GM19372 (cell line): ENCODE data around the gene TRPM2.
"Not testable (repeated sequence)": the region's sequence is repeated elsewhere in the genome, so short reads cannot be mapped to it uniquely, and the experiment has no call there.

ENCODE experiments used
- ATAC-seq: cut with Tn5 transposase; IDR thresholded peaks from one replicate; pipeline ENCODE4 v1.9.1; 2021; ENCODE audit warnings: mild to moderate bottlenecking, low read depth, moderate library complexity; ENCODE audit not compliant: unreplicated experiment

The TRPM2 gene

DNA sequence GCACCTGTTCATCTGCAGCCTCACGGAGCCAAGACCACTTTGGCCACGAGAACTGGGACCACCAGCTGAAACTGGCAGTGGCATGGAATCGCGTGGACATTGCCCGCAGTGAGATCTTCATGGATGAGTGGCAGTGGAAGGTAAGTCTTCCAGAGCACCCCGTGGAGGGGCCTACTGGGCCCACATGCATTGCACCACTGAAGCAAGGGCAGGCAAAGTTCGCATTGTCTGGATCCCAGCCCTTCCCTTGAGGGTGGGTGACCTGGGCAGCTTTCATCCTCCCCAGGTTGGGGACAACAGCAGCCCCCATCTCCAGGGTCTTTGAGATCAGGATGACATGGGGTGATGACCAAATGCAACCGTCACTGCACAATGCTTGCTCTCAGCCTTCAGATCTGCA is 37.5 kb downstream of the TRPM2 start:
- ATAC-seq = no peak

DNA sequence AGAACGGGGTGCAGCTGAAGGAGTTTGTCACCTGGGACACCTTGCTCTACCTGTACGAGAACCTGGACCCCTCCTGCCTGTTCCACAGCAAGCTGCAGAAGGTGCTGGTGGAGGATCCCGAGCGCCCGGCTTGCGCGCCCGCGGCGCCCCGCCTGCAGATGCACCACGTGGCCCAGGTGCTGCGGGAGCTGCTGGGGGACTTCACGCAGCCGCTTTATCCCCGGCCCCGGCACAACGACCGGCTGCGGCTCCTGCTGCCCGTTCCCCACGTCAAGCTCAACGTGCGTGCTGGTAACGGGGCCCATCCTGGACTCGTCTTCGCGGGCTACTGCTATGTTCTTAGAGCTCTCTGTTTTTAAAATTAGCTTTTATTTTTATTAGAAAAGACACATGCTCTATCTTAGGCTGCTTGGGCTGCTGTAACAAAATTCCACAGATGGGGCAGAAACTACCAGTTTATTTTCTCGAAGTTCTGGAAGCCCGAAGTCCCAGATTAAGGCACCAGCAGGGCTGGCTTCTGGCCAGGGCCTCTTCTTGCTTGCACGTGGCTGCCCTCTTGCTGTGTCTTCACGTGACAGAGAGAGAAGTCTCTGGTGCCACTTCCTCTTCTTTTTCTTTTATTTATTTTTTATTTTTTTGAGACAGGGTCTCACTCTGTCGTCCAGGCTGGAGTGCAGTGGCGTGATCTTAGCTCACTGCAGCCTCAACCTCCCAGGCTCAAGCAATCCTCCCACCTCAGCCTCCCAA is 38.1 kb downstream of the TRPM2 start:
- ATAC-seq = no peak

DNA sequence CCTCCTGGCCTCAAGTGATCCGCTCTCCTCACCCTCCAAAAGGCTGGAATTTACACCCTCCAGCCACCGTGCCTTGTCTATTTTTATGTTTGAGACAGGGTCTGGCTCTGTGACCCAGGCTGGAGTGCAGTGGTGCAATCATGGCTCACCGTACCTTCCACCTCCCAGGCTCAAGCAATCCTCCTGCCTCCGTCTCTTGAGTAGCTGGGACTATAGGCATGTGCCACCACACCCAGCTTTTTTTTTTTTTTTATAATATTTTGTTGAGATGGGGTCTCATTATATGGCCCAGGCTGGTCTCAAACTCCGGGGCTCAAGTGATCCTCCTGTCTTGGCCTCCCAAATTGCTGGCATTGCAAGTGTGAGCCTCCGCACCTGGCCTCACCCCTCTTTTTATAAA is 38.8 kb downstream of the TRPM2 start:
- ATAC-seq = no peak

DNA sequence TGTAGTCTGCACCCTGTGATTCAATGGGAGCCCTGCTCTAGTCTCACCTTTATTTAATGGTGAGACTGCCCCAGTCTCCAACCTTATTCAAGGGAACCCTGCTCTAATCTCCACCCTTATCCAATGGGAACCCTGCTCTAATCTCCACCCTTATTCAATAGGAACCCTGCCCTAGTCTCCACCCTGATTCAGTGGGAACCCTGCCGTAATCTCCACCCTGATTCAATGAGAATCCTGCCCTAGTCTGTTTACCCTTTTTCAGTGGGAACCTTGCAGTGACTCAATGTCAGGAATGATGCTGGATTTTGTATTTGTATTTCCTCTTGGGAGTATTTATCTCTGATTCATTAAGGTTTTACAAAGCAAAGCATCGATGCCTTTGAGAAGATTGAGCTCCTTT is 39.5 kb downstream of the TRPM2 start:
- ATAC-seq = no peak

DNA sequence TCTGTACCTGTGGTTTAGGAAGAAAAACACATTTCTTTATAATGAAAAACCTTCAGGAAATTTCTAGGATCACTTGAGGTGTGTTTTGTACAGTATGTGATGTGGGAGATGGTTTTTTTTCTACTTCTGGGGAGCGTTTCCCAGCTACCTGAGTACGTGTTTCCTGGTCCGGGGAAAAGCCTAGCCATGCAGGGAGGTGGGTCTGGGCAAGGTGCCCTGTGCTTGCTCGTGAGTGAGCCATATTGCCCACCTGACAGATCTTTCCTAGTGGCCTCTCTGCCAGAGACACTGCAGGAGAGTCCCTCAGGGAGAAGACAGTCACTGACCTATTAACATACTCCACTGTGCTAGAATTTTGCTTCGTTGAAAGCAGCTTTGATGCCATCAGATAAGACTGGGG is 41.3 kb downstream of the TRPM2 start:
- ATAC-seq = no peak

DNA sequence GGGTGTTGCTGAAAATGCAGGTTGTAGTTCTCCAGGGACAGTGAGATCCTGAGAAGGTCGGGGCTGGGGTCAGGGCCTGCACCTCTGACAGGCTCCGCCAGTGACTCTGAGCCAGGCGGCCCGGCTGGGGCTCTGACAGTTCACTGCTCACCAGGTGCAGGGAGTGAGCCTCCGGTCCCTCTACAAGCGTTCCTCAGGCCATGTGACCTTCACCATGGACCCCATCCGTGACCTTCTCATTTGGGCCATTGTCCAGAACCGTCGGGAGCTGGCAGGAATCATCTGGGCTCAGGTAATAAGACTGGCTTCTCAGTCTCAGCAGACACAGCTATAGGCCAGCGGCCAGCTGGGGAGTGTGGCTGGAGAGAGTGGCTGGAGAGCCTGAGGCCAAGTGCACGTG is 41.8 kb downstream of the TRPM2 start:
- ATAC-seq = no peak

DNA sequence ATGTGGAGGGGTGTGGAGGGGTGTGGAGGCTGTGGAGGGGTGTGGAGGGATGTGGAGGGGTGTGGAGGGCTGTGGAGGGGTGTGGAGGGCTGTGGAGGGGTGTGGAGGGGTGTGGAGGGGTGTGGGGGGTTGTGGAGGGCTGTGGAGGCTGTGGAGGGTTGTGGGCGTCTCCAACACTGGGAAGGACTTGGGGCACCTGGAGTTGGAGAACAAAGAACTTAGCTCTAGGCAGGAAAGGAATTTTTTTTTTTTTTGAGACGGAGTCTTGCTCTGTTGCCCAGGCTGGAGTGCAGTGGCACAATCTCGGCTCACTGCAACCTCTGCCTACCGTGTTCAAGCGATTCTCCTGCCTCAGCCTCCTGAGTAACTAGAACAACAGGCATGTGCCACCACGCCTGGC is 43.4 kb downstream of the TRPM2 start:
- ATAC-seq = not testable (repeated sequence)

DNA sequence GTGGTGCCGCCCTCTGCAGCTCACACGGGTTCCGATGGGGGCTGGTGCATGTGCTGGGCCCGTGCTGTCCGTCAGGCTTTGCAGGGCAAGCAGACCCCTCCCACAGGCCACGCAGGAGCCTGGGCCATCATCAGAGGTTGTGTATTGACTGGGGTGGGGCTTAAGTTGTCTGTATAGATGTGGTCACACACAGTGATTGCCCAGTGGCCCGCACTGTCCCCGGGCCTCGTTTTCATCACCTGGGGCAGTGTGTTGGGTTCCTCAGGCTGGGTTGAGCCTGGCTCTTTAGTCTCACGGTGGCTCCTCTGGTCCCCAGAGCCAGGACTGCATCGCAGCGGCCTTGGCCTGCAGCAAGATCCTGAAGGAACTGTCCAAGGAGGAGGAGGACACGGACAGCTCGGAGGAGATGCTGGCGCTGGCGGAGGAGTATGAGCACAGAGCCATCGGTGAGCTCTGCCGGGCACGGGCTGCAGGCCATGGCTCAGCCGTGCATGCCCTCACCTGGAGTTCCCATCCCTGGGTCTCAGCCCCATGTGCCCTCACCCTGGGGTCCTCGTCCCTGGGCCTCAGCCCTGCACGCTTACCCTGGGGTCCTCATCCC is 44.1 kb downstream of the TRPM2 start:
- no peak for ATAC-seq

DNA sequence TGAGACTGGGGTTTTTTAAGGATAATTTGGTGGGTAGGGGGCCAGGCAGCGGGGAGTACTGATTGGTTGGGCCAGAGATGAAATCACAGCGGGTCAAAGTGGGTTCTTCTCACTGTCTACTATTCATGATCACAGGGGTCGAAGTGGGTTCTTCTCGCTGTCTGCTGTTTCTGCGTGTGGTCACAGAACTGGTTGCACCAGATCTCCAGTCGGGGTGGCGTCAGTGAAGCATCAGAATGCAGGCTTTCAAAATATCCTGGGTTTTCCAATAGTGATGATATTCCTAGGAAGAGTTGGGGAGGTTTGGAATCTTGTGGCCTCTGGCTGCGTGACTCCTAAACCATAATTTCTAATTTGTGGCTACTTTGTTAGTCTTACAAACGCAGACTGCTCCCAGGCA is 45.1 kb downstream of the TRPM2 start:
- ATAC-seq = no peak

DNA sequence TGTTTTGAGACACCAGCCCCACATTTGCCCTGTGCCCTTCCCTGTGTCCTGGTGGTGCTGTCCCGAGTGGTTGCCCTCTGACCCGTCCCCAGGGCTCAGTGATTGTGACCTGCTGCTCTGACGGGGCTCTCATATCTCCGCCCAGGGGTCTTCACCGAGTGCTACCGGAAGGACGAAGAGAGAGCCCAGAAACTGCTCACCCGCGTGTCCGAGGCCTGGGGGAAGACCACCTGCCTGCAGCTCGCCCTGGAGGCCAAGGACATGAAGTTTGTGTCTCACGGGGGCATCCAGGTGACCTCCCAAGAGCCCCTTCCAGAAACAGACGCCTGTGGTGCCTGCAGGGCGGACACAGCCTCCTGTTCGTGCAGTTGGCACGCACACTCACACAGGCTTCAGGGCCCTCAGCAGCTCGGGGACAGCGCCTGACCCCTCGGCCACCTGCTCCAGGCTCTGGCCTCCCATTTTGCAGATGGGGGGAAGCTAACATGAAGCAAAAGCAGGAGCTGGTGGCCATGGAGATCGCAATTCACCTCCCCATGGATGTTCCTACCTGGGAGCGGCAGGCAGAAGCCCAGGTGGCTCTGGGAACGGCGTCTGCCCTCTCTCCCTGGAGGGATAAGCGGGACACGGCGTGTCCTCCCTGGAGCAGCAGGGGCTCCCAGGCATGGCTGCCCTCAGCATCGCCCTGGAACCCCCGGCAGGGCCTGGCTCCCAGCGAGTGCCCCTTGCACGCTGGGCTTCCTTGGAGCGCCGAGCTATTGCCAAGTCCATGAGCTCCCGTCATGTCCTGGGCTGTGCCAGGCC is 45.9 kb downstream of the TRPM2 start:
- no peak for ATAC-seq

DNA sequence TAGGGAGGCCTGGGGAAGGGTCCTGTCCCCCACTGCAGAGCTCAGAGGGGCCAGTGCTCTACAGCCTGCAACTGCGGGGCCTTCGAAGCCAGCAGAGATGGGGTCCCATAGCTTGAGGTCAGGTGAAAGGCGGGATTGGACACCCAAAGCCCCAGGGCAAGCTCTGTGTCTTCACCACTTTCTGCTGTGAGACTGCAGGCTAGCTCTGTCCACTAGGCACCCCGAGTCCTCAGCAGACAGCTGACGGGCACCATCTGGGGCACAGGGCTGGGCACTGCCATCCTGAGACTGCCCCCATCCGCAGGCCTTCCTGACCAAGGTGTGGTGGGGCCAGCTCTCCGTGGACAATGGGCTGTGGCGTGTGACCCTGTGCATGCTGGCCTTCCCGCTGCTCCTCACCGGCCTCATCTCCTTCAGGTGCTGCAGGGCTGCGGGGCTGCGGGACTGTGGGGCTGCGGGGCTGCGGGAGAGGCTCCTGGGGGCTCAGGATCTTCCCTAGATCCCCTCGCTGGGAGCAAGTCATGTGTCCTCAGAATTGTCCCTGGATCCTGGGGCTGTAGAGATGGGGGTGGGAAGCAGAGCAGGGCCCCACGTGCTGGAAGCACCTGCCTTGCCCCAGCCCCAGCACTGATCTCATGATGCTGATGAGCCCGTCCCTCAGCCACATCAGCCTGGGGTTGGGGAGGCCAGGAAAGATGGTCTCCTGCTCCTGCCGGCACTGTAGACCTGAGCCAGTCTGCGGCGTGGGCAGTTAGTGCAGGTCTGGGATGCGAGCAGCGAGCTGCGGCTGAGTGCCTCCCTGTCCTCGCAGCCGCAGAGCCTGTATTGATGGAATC is 46.8 kb downstream of the TRPM2 start:
- ATAC-seq = no peak

DNA sequence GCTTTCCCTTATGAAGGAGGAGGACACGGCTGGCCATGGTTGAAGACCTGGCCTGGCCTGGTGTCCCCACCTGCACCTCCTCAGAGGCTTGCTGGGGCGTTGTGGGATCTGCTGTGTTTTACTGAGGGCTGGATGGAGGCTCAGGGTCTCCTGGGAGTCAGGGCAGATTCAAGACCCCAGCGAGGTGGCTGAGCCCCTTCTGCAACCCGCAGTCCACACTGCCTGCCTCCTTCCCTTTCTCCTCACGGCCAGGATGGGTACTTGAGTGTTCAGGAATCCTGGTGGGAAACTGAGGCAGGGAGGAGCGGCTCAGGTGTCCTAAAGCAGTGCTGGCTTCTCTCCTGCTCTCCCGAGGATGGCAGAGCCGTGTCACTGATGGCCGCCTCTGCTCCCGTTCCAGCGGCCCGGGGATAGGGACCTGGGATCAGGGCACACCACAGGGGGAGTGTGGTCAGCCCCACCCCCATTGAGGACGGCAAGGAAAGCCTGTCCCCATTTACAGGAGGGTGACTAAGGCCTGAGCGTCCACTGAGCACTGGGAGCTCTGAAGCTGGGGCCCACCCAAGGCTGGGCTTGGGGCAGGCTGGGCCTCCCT is 47.5 kb downstream of the TRPM2 start:
- no peak for ATAC-seq

DNA sequence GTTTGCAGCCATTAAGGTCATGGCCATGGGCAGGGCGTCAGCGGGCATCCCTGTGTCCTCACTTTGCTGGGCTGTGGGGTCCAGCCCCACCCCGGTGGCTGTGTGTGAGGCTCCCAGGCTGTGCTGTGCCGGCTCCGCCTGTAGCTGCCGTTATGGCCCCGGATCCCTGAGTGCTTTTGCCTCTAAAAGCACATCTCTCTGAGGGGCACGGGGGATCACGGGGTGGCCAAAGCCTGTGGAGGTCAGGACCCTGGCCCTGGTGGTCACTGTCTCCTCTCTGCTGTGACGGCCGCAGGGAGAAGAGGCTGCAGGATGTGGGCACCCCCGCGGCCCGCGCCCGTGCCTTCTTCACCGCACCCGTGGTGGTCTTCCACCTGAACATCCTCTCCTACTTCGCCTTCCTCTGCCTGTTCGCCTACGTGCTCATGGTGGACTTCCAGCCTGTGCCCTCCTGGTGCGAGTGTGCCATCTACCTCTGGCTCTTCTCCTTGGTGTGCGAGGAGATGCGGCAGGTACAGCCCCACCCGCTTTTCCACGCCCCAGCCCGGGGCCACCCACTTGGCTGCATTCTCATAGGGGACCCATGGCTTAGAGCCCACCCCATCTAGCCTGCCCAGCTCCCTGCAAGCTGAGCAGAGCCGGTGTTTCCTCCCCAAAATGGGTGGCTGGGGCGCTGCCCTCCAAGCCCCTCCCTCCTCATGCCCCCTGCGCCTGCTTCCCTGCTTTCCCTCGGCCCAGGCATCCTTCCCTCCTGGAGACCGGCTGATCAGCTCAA is 48.2 kb downstream of the TRPM2 start:
- no peak for ATAC-seq

DNA sequence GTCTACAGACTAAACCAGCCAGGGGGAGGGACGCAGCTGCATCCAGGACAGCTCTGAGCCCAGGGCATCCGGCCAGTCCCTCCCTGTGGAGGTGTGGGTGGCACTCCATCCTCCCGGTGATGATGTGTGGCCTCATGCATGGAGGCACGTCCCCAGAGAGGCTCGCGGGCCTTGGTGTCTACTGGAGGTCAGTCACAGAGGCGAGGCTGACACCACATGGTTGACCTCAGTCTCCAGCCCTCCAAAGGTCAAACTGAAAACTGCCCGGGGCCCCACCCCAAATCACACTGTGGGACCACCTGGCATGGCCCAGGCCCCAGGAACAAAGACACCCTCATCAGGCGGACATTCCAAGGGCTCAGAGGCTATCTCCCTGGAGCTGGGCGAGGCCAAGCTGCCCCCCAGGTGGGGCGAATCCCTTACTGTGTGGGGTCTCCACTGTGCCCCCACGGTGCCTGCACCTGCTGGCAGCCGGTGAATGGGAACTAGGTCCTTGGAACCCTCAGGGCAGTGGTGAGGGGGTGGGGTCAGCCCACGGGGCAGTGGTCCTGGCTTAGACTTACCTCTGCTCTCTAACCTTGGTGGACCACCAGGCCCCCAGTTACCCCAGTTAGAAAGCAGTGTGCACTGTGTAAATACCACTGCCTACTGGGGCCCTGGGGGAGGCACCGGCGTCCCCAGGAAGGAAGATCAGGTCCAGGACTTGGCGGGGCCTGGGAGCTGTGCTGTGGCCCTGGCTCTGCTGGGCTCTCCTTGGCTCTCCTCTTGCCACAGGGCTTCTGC is 49.1 kb downstream of the TRPM2 start:
- no peak for ATAC-seq

DNA sequence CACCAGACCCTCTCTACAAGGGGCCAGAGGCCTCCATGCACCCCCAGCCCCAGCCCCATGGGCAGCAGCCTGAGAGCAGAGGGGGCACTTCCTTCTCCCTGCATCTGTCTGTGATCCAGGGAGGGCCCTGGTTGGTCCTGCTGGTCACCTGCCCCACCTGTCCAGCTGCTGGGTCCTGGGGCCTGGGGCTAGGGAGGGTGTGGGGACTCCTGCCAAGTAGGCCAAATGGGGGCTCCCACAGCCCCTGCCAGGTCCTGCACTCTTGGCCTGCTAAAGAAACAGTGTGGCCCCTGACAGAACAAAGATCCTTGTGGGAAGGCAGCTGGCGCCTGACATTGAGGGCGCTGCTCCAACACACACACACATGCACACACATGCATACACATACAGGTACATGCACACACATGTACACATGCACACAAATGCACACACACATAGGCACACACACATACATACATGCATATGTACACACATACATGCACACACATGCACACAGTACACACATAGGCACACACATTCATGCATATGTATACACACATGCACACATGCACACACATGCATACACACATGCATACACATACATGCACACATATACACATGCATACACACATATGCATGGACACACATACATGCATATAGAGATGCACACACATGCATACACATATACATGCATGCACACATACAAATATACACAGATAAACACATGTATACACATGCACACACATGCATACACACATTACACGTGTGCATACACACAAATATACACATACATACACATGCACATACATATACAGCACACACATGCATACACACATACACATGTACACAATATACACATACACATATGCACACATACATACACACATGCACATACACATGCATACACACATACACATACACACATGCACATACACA is 49.9 kb downstream of the TRPM2 start:
- ATAC-seq = no peak

DNA sequence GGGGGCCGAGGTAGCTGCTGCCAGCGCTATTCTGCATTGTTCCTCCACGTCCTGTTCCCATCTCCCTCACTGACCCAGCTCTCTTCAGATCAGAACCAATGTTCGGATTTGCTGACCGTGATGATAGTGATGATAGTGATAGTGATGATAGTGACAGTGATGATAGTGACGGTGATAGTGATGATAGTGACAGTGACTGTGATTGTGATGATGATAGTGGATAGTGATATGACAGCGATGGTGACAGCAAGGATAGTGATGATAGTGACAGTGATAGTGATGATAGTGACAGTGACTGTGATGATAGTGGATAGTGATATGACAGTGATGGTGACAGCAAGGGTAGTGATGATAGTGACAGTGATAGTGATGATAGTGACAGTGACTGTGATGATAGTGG is 51.1 kb downstream of the TRPM2 start:
- not testable (repeated sequence) for ATAC-seq

DNA sequence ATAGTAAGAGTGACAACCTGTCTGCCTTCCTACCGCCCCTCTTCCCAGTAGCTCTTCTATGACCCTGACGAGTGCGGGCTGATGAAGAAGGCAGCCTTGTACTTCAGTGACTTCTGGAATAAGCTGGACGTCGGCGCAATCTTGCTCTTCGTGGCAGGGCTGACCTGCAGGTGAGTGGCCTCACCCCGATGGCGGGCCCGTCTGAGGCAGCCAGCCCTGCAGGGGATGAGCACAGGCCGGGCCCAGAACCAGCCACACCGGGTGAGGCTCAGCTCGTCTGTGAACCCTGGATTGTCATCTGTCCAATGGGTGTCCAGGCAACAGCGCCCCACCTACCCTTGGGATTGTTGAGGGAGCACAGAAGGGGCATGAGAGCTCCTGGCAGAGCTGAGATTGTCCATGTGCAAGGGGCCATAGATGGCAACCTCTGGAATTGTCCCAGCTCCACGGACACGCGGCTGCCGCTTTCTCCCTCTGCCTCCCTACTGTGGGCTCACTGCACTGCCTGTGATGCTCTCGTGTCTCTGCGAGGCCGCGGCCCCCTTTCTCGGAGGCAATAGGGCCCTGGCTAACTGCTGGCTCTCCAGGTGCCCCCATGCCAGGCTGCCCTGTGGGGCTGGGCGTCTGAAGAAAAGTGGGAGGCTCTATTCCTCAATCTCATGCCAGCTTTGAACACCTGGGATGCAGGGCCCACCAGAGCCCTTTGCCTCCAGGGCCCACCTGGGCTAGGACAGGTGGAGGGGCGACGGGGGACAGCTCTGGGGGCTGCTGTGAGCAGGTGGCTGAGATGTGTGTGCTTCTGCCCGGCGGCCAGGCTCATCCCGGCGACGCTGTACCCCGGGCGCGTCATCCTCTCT is 51.9 kb downstream of the TRPM2 start:
- no peak for ATAC-seq
